ENCODE results near the gene CD164. TPM values are rescaled to one million over a fixed set of nuclear protein-coding genes. Genes with fewer than 3 reads are reported as not detected.

The CD164 gene
- polyA plus RNA-seq, 1 of the 3 experiments (the other 2 are of a cell fraction): 83.4 TPM

DNA sequence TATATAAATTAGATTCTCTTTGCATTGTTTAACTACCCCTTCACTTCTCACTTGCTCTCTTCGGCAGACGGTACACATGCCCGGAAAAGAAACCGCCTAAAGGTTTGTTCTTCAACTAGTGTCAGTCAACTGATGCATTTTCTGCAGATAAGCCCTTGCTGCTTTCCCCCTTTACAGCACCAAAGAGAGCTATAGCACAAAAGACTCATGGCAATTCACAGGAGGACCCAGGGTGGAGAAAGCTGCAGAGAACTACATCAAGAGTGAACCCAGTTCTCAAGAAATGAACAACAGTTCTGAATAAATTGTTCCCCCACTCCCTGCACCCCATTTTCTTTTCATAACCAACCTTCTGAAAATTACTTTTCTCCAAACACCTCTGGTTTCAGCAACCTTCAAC is 8.9 kb downstream of the CD164 start:
- Histone ChIP-seq H3K79me2 (ENCODE audit: insufficient read depth) (peaks cover 58% of the 10 kb centered on the region), H3K4me2 (no peak overlapping the region), H3K9me2 (no peaks in the 10 kb centered on the region), H3K27me3 (ENCODE audit: insufficient read depth) (no peaks in the 10 kb centered on the region), H3K9me3 (no peaks in the 10 kb centered on the region), H3F3A (replicated peaks; ENCODE audit: insufficient read depth) (peaks cover 10% of the 10 kb centered on the region), H3K9ac (no peak overlapping the region), H3K4me3 (ENCODE audit: low read depth in 2 of 2, low read length in 1 of 2) (no peak overlapping the region), H3K4me1 (ENCODE audit: control insufficient read depth in 1 of 2, insufficient read depth in 2 of 2, low read depth in 1 of 2, low read length in 1 of 2) (no peaks in the 10 kb centered on the region; a peak in 2 of 4 replicates), H3K36me3 (replicated peaks in 1 of 2; ENCODE audit: control insufficient read depth in 1 of 2, insufficient read depth in 2 of 2, low read length in 1 of 2) (peaks cover 85 to 88% of the 10 kb centered on the region in 2 experiments), H4K20me1 (ENCODE audit: insufficient read depth) (peaks cover 22% of the 10 kb centered on the region), H2AFZ (ENCODE audit: low read depth) (no peak overlapping the region), H3K27ac (ENCODE audit: low read depth in 2 of 2, low read length in 1 of 2) (no peak overlapping the region)
- DNase-seq: no peak
- TF ChIP-seq YY1 (IDR thresholded peaks at IDR 0.05; ENCODE audit: low read depth): no peak
- TF ChIP-seq MXI1 (IDR thresholded peaks at IDR 0.05; ENCODE audit: low read depth, low read length): no peak
- TF ChIP-seq, protein P1, sequence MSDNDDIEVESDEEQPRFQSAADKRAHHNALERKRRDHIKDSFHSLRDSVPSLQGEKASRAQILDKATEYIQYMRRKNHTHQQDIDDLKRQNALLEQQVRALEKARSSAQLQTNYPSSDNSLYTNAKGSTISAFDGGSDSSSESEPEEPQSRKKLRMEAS (IDR thresholded peaks at IDR 0.05; ENCODE audit: low read depth): no peak
- TF ChIP-seq SMC3 (IDR thresholded peaks at IDR 0.05; ENCODE audit: low read depth, low read length): no peak
- TF ChIP-seq NRF1 (IDR thresholded peaks at IDR 0.05; ENCODE audit: low read depth, low read length): no peak
- TF ChIP-seq TAF1 (IDR thresholded peaks at IDR 0.05; ENCODE audit: borderline replicate concordance, low read depth, low read length): no peak
- TF ChIP-seq, protein P2, sequence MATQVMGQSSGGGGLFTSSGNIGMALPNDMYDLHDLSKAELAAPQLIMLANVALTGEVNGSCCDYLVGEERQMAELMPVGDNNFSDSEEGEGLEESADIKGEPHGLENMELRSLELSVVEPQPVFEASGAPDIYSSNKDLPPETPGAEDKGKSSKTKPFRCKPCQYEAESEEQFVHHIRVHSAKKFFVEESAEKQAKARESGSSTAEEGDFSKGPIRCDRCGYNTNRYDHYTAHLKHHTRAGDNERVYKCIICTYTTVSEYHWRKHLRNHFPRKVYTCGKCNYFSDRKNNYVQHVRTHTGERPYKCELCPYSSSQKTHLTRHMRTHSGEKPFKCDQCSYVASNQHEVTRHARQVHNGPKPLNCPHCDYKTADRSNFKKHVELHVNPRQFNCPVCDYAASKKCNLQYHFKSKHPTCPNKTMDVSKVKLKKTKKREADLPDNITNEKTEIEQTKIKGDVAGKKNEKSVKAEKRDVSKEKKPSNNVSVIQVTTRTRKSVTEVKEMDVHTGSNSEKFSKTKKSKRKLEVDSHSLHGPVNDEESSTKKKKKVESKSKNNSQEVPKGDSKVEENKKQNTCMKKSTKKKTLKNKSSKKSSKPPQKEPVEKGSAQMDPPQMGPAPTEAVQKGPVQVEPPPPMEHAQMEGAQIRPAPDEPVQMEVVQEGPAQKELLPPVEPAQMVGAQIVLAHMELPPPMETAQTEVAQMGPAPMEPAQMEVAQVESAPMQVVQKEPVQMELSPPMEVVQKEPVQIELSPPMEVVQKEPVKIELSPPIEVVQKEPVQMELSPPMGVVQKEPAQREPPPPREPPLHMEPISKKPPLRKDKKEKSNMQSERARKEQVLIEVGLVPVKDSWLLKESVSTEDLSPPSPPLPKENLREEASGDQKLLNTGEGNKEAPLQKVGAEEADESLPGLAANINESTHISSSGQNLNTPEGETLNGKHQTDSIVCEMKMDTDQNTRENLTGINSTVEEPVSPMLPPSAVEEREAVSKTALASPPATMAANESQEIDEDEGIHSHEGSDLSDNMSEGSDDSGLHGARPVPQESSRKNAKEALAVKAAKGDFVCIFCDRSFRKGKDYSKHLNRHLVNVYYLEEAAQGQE (IDR thresholded peaks at IDR 0.05; ENCODE audit: low read depth, low read length): no peak
- TF ChIP-seq FOXJ3 (CRISPR knock-in tag; IDR thresholded peaks at IDR 0.05): no peak
- TF ChIP-seq JUND (IDR thresholded peaks at IDR 0.05): no peak
- no peak for TF ChIP-seq NFIC (IDR thresholded peaks at IDR 0.05; ENCODE audit: borderline replicate concordance)
- TF ChIP-seq, protein P3, sequence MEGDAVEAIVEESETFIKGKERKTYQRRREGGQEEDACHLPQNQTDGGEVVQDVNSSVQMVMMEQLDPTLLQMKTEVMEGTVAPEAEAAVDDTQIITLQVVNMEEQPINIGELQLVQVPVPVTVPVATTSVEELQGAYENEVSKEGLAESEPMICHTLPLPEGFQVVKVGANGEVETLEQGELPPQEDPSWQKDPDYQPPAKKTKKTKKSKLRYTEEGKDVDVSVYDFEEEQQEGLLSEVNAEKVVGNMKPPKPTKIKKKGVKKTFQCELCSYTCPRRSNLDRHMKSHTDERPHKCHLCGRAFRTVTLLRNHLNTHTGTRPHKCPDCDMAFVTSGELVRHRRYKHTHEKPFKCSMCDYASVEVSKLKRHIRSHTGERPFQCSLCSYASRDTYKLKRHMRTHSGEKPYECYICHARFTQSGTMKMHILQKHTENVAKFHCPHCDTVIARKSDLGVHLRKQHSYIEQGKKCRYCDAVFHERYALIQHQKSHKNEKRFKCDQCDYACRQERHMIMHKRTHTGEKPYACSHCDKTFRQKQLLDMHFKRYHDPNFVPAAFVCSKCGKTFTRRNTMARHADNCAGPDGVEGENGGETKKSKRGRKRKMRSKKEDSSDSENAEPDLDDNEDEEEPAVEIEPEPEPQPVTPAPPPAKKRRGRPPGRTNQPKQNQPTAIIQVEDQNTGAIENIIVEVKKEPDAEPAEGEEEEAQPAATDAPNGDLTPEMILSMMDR (IDR thresholded peaks at IDR 0.05): no peak
- TF ChIP-seq FOSL2 (IDR thresholded peaks at IDR 0.05; ENCODE audit: borderline replicate concordance, low read depth): no peak
- no peak for TF ChIP-seq RAD21 (IDR thresholded peaks at IDR 0.05; ENCODE audit: low read length)
- TF ChIP-seq EZH2phosphoT487 (IDR thresholded peaks at IDR 0.05; ENCODE audit: borderline replicate concordance, low read depth): no peak
- no peak for TF ChIP-seq MEF2A (IDR thresholded peaks at IDR 0.05; ENCODE audit: borderline replicate concordance, low read depth)
- no peak for TF ChIP-seq ELF1 (IDR thresholded peaks at IDR 0.05)
- no peak for TF ChIP-seq RCOR1 (IDR thresholded peaks at IDR 0.05; ENCODE audit: low read length)
- WGBS (ENCODE audit: low lambda C conversion rate): 95% methylated on average over 4 of the region's 4 CpGs
- CTCF ChIA-PET: interaction anchor here (1.5 kb wide), 1 partner anchor 10 kb away, joined by 6 read pairs; no protein-coding TSS in a partner anchor
- POLR2A ChIA-PET: no interaction called here
